GM11168 (cell line): ENCODE measurements around the gene COX6A1.
"Not testable (repeated sequence)": the region's sequence is repeated elsewhere in the genome, so short reads cannot be mapped to it uniquely, and the experiment has no call there.

Experiments
- in situ Hi-C: fragments of 300-500 bp; cut with MboI; formaldehyde crosslinking; loops from one replicate; pipeline ENCODE4 v1.12.0; 2022; ENCODE audit warnings: low sequenced_read_pairs; ENCODE audit not compliant: unreplicated experiment

COX6A1 gene

GRCh38 chr12:120463712-120464111 lies 25.8 kb downstream of the COX6A1 start:
- in situ Hi-C loops, result no loop called here

- in situ Hi-C loops, result no loop called here
Observed at GRCh38 chr12:120465756-120466155, 27.8 kb downstream of the COX6A1 start.

- in situ Hi-C loops, result no loop called here
Observed at GRCh38 chr12:120466560-120467315, 28.8 kb downstream of the COX6A1 start.

- in situ Hi-C loops, result no loop called here
Observed at GRCh38 chr12:120467439-120467838, 29.5 kb downstream of the COX6A1 start.

- in situ Hi-C loops, result no loop called here
Observed at GRCh38 chr12:120468325-120468820, 30.5 kb downstream of the COX6A1 start.

- in situ Hi-C loops, result no loop called here
Observed at GRCh38 chr12:120468821-120469449, 31.0 kb downstream of the COX6A1 start.

GRCh38 chr12:120469450-120470149 lies 31.7 kb downstream of the COX6A1 start, which contains the start of gene SRSF9:
TSS of gene SRSF9 (minus strand) at chr12:120469748. CDS start at chr12:120469609, 139 bp downstream.
- in situ Hi-C loops, result no loop called here

GRCh38 chr12:120470150-120470784 lies 32.4 kb downstream of the COX6A1 start:
- in situ Hi-C loops, result no loop called here

- in situ Hi-C loops, result no loop called here
Observed at GRCh38 chr12:120472521-120472920, 34.6 kb downstream of the COX6A1 start.

- in situ Hi-C loops, result no loop called here
Observed at GRCh38 chr12:120473807-120474615, 36.1 kb downstream of the COX6A1 start.

- in situ Hi-C loops, result no loop called here
Observed at GRCh38 chr12:120474616-120474960, 36.7 kb downstream of the COX6A1 start.

- in situ Hi-C loops, result no loop called here
Observed at GRCh38 chr12:120475643-120476042, 37.7 kb downstream of the COX6A1 start.

- in situ Hi-C loops, result no loop called here
Observed at GRCh38 chr12:120479458-120479857, 41.5 kb downstream of the COX6A1 start.

GRCh38 chr12:120480211-120480610 lies 42.3 kb downstream of the COX6A1 start:
- in situ Hi-C loops, result no loop called here

GRCh38 chr12:120481022-120481767 lies 43.3 kb downstream of the COX6A1 start:
- in situ Hi-C loops, result no loop called here

GRCh38 chr12:120483621-120484020 lies 45.7 kb downstream of the COX6A1 start:
- in situ Hi-C loops, result no loop called here

GRCh38 chr12:120485961-120486881 lies 48.3 kb downstream of the COX6A1 start:
- in situ Hi-C loops, result no loop called here

GRCh38 chr12:120487552-120487951 lies 49.6 kb downstream of the COX6A1 start:
- in situ Hi-C loops, result not testable (repeated sequence)
